OCI-LY7 (cell line): ENCODE results near the gene CMSS1.

ENCODE experiments used
- EZH2phosphoT487 ChIP-seq: fragments of 200-600 bp; sonication (generic); IDR thresholded peaks from 2 replicates; pipeline ENCODE4 v1.6.1; 2018; ENCODE audit warnings: low read depth, borderline replicate concordance, mild to moderate bottlenecking, mixed run types, antibody characterized with exemption, low read length, moderate library complexity, mixed read lengths
- TF ChIP-seq, protein P1 (sequence below): fragments of 200-600 bp; sonication (generic); conservative IDR thresholded peaks from 2 replicates; pipeline ENCODE4 v1.5.1; 2014; ENCODE audit warnings: mild to moderate bottlenecking, antibody characterized with exemption, low read length, moderate library complexity, mixed read lengths

DNA sequence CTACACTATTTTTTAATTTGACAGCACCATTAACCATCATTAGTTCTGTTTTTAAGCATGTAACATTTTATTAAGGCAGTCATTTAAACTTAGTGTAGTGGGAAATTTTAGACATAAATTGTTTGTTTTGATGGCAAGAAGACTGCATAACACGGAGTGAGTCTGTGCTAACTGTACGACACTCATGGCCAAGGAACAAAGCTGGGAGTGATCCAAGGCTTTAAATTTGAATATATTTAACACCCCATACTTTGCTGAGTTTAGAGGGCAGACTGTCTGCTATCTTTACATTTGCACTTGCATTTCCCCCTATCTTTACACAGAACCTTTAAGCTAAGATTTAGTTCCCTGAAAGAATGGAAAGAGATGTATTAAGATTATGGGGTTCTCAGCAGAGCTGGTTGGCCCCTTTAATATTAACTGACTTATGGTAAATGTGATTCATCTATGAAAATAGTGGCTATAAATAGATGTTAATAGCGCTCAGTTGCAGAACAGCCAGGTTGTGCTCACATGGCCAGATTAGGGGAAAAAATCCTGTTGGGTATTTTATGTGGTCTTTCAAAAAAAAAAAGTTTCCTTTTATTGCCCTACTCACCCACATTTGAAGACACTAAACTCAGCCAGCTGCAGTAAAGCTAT is 120.7 kb downstream of the CMSS1 start:
- TF ChIP-seq, protein P1, sequence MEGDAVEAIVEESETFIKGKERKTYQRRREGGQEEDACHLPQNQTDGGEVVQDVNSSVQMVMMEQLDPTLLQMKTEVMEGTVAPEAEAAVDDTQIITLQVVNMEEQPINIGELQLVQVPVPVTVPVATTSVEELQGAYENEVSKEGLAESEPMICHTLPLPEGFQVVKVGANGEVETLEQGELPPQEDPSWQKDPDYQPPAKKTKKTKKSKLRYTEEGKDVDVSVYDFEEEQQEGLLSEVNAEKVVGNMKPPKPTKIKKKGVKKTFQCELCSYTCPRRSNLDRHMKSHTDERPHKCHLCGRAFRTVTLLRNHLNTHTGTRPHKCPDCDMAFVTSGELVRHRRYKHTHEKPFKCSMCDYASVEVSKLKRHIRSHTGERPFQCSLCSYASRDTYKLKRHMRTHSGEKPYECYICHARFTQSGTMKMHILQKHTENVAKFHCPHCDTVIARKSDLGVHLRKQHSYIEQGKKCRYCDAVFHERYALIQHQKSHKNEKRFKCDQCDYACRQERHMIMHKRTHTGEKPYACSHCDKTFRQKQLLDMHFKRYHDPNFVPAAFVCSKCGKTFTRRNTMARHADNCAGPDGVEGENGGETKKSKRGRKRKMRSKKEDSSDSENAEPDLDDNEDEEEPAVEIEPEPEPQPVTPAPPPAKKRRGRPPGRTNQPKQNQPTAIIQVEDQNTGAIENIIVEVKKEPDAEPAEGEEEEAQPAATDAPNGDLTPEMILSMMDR, result no peak
- no peak for TF ChIP-seq EZH2phosphoT487
